OCI-M1 (cell line): ENCODE data around the gene EML6.
"Not testable (repeated sequence)": the region's sequence is repeated elsewhere in the genome, so short reads cannot be mapped to it uniquely, and the experiment has no call there.

Experiments
- DNase-seq: peaks from one replicate; lab custom pipeline; 2025; lab: John Stamatoyannopoulos, UW

EML6 gene

GRCh38 chr2:54845514-54845913 is 122.1 kb downstream of the EML6 start:
- no peak for DNase-seq

- DNase-seq: no peak
Measured at GRCh38 chr2:54850171-54851122, 127.0 kb downstream of the EML6 start.

GRCh38 chr2:54853616-54854310 is 130.3 kb downstream of the EML6 start:
- DNase-seq: no peak

DNA sequence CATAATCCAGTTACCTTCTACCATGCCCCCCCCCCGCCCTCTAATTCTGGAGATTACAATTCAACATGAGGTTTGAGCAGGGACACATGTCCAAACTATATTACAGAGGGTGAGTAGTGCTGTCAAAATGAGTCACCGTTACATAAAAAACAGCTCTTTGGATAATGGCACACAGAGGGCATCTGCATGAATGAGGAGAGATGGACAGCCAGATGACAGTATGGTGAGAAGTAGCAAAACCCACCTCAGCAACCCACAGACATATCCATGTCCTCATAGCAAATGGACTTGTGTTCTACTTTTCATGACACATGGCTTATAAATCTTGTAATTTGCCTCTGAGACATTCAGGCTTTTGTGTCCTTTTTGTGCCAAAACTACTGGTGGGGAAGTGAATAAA is 132.0 kb downstream of the EML6 start:
- DNase-seq: no peak

DNA sequence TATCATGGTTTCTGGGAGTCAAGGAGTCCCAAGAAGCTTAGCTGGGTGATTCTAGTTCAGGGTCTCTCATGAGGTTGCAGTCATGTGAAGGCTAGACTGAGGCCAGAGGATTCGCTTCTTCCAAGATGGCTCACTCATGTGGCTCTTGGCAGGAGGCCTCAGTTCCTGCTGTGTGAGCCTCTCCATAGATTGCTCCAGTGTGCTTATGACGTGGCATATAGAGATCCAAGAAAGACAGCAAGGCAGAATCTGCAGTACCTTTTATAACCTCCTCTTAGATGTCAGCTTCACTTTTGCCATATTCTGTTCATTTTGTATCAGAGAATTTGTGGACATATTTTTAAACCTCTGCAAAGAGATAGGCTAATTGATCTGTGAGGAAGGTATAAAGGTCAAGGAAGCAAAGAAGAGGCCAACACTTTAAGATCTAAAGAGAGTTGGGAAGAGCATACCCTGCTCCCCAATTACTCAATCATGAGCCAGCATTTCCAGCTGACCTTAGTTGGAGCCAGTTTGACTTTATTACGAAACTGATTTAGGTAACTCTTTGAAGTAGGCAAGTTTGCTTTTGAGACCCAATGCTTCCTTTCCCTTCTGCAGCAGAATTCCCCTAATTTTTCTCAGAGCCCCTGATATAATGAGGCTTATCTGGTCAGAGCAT is 134.7 kb downstream of the EML6 start:
- no peak for DNase-seq

- no peak for DNase-seq
Measured at GRCh38 chr2:54859416-54859815, 136.0 kb downstream of the EML6 start.

GRCh38 chr2:54859997-54860701 is 136.7 kb downstream of the EML6 start:
- no peak for DNase-seq

DNA sequence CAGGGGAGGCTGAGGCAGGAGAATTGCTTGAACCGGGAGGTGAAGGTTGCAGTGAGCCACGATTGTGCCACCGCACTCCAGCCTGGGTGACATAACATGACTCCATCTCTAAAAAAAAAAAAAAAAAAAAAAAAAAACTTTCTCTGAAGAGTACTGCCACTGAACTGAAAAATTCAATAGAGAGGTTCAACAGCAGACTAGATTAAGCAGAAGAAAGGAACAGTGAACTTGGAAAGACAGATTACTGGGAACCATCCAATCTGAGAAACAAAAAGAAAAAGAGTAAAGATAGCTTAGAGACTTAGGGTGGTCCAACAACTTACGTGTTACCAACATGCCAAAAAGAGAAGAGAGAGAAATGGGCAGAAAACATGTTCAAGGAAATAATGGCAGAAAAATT is 138.8 kb downstream of the EML6 start:
- no peak for DNase-seq

- DNase-seq: no peak
Measured at GRCh38 chr2:54862742-54863141, 139.3 kb downstream of the EML6 start.

DNA sequence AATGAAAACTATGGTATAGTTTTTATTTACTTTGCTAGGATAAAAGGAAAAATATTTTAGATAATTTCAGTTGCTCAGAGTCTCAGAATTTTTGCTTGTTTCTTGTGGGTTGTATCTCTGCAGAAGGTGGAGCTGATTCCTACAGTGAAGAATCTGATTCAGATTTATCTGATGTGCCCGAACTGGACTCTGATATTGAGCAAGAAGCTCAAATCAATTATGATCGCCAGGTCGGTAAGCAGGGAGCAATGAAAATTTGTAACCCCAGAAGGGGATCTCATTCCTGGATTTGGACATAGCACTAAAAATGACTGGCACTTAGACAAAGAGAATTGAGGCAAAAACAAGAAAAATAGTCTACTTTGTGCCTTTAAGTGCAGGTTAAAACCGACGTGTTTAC is 140.2 kb downstream of the EML6 start:
- no peak for DNase-seq

DNA sequence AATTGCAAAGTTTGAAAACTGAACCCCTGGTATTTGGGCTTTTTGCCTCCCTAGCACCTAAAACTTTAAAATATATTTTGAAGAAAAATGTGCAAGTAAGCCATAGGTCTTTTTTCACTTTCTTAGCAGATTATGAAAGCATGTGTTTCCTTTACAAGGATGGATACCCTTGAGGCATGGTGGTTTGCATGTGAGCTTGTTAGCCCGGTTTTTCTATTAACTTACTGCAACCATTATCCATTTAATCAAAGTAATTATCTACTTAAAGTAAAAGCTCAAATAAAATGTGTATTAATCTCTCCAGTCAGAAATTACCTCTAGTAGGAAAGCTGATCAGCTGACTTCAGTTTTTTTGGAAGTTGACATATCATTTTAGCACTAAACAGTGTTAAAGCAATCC is 140.6 kb downstream of the EML6 start:
- no peak for DNase-seq

DNA sequence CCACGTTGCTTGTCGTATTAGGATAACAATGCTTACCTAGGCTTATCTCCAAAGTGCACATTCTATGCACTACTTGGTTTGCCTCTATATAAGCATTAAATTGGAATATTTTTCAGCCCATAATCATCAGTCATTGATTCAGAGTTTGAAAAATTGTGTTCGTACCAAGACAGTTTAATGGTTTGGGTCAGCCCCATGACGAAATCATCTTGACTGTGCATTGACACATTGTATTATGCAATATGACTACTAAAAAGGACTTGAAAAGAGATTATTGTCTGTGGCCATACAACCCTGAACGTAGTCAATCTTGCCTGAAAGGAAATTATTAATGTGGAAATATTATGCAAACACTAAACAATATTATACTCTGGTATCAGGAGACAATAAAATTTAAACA is 141.3 kb downstream of the EML6 start:
- DNase-seq: no peak

- no peak for DNase-seq
Measured at GRCh38 chr2:54866179-54866578, 142.7 kb downstream of the EML6 start.

- DNase-seq: peak; percentile 45
Measured at GRCh38 chr2:54866868-54867267, 143.4 kb downstream of the EML6 start.

DNA sequence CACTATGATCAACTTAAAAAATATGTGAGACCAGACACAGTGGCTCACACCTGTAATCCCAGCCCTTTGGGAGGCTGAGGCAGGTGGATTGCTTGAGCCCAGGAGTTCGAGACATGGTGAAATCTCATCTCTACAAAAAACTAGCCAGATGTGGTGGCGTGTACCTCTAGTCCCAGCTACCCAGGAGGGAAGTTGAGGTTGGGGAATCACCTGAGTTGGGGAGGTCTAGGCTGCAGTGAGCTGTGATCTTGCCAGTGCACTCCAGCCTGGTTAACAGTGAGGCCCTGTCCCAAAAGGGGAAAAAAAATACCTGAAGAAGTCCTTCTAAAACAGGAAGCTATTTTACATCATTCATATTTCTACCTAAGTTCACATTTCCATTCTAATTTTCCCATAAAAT is 144.0 kb downstream of the EML6 start:
- no peak for DNase-seq

DNA sequence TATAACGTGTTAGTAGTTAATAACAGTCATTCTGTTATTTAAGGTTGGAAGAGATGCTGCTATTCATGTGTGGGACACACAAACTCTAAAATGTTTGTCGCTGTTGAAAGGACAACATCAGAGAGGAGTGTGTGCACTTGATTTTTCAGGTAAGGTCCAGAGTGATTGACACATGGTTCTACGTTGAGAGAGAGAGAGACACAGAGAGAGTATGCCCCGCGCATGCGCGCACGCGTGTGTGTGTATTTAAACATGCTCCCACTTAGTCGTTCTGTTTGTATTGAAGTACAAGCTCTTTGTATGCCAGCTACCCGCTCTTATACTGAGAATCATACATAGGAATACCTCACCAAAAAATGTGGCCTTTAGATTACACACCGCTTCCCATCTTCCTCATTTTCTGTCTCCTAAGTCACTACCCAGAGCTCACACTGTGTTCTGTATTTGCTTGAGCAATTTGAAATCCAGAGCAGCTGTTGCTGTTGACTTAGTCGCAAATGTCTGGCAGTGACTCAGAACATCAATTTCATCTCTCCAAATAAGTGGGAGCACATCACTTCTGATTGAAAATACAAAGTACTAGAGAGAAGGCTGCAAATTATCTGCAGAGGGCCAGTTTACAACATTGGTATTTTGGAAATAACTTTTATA is 148.1 kb downstream of the EML6 start:
- no peak for DNase-seq

DNA sequence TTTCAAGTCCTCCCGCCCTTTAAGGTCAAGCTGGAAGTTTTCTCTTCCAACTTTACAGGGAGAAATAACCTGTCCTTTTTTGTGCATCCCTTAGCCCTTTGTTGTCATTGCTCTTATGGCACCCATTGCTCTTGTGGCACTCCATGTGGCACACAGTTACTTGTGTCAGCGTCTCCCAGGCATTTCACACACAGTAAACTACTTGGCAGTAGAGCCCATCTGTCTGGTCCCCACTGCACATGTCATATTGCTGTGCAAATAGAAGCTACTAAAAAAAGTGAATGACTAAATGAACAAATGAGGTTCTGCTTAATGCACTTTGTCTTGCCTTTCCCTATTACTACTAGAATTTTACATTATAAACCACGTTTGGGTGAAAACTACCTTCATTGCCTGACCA is 149.3 kb downstream of the EML6 start:
- DNase-seq: no peak

GRCh38 chr2:54873236-54873635 is 149.8 kb downstream of the EML6 start:
- DNase-seq: not testable (repeated sequence)

- DNase-seq: no peak
Measured at GRCh38 chr2:54876764-54877163, 153.3 kb downstream of the EML6 start.

- DNase-seq: no peak
Measured at GRCh38 chr2:54878182-54878581, 154.7 kb downstream of the EML6 start.

DNA sequence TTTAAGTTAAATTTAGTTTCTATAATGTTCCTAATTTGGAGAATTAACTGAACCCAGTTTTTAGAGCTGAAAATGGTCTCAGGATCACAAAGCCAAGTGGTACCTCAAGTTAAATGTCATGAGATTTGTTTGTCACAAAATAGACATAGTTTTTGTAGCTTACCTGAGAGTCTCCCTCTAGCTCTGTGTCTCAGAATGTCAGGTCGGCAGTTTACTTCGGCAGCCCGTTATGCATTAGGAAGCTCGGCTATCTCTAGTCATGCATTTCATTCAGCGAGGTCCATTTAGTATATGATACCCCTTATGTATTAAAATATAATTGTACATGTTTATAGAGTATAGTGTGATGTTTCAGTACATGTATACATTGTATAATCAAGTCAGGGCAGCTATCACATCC is 155.6 kb downstream of the EML6 start:
- no peak for DNase-seq
